K562 (cell line): ENCODE measurements around the gene AQP2. TPM values are rescaled to one million over a fixed set of nuclear protein-coding genes. Genes with fewer than 3 reads are reported as not detected.
A peak's percentile ranks its signal among the peaks of the same experiment; 100 is the strongest.

ENCODE experiments used
- ATAC-seq: fragments of 200-7000 bp; cut with Tn5 transposase; 3 replicates; pipeline ENCODE4 v1.9.1; 2020; ENCODE audit warnings: moderate library complexity
- BruUV-seq: library from RNA; stranded (reverse); fragments of 400-500 nt; replicated peaks from 2 replicates; lab custom pipeline; 2021; lab: Mats Ljungman, UMichigan
- CTCF ChIA-PET: fragments of 300-600 bp; formaldehyde crosslinking; extraction: SDS; loops from one replicate; lab custom pipeline; 2021; ENCODE audit warnings: low intra/inter-chr PET ratio; lab: Yijun Ruan, JAX
- POLR2A ChIA-PET: fragments of 300-600, 350-650 bp; sonication (Branson Sonifier 250); formaldehyde crosslinking; extraction: SDS; loops from one replicate; lab custom pipeline; 2021; ENCODE audit warnings: antibody characterized with exemption, inconsistent platforms; lab: Yijun Ruan, JAX
- DNase-seq, 4 experiments: peaks; one replicate each; pipeline versions ENCODE4 v3.0.0 to v3.0.0-alpha.2; 2011 to 2018; ENCODE audit warnings: low spot score in 3 of 4, mixed read lengths in 3 of 4; ENCODE audit errors: extremely low read depth in 1 of 4
- FAIRE-seq: peaks from 2 replicates; lab custom pipeline; 2011; peaks lifted over from hg19 to GRCh38; lab: Jason Lieb, UNC
- H2AFZ ChIP-seq: 2 replicates; pipeline ENCODE4 v1.6.0; 2011; ENCODE audit warnings: low read depth, low read length, control low read depth, inconsistent platforms
- H3K27ac ChIP-seq: fragments of 200-600 bp; 3 replicates; pipeline ENCODE4 v1.8.0; 2011; ENCODE audit warnings: low read depth, mild to moderate bottlenecking, control low read depth, inconsistent platforms, low read length, moderate library complexity, mixed read lengths; ENCODE audit errors: extremely low read depth
- H3K27me3 ChIP-seq, 2 experiments: fragments of 300-600 bp in 1 of 2; 2 replicates in 1 of 2; 3 replicates in 1 of 2; pipeline versions ENCODE4 v1.6.0 to v1.8.0; 2011; ENCODE audit warnings: inconsistent platforms in 2 of 2, low read length in 2 of 2, mild to moderate bottlenecking in 1 of 2, mixed read lengths in 1 of 2, moderate library complexity in 1 of 2; ENCODE audit not compliant: control insufficient read depth in 2 of 2, insufficient read depth in 2 of 2
- H3K36me3 ChIP-seq: fragments of 300-600 bp; 3 replicates; pipeline ENCODE4 v1.8.0; 2011; ENCODE audit warnings: mild to moderate bottlenecking, low read length, inconsistent platforms; ENCODE audit not compliant: control insufficient read depth, insufficient read depth
- H3K4me1 ChIP-seq, 2 experiments: fragments of 200-600 bp in 1 of 2; replicated peaks in 1 of 2; 2 replicates in 1 of 2; 3 replicates in 1 of 2; pipeline versions ENCODE4 v1.5.1 to v1.8.0; 2011; ENCODE audit warnings: inconsistent platforms in 2 of 2, low read length in 2 of 2, mild to moderate bottlenecking in 1 of 2, mixed read lengths in 1 of 2, moderate library complexity in 1 of 2; ENCODE audit not compliant: control insufficient read depth in 2 of 2, insufficient read depth in 2 of 2
- H3K4me2 ChIP-seq: 2 replicates; pipeline ENCODE4 v1.6.1; 2011; ENCODE audit warnings: low read length, control low read depth, inconsistent platforms, mixed read lengths; ENCODE audit not compliant: insufficient read depth
- H3K4me3 ChIP-seq: fragments of 200-600 bp; sonication (generic), shearing (Covaris generic); 2 replicates; pipeline ENCODE4 v1.5.1; 2016; ENCODE audit warnings: control low read depth, inconsistent platforms
- H3K79me2 ChIP-seq: fragments of 200-600 bp; 3 replicates; pipeline ENCODE4 v1.8.0; 2011; ENCODE audit warnings: low read length, inconsistent platforms; ENCODE audit not compliant: control insufficient read depth, insufficient read depth
- H3K9ac ChIP-seq, 2 experiments: 2 replicates each; pipeline versions ENCODE4 v1.6.0 to v1.6.1; 2011; ENCODE audit warnings: low read depth in 2 of 2, low read length in 2 of 2, control low read depth in 1 of 2, inconsistent platforms in 1 of 2, mild to moderate bottlenecking in 1 of 2, mixed read lengths in 1 of 2; ENCODE audit not compliant: insufficient read depth in 1 of 2
- H3K9me1 ChIP-seq: one replicate; pipeline ENCODE4 v1.6.0; 2011; ENCODE audit warnings: inconsistent platforms, mild to moderate bottlenecking, low read length, moderate library complexity; ENCODE audit not compliant: control insufficient read depth, insufficient read depth
- H3K9me3 ChIP-seq: replicated peaks from 2 replicates; pipeline ENCODE4 v1.5.1; 2011; ENCODE audit warnings: low read depth, low read length, inconsistent platforms; ENCODE audit not compliant: control insufficient read depth, insufficient read depth
- H4K20me1 ChIP-seq: replicated peaks from 2 replicates; pipeline ENCODE4 v1.6.1; 2011; ENCODE audit warnings: low read length, inconsistent platforms, mixed read lengths; ENCODE audit not compliant: control insufficient read depth, insufficient read depth
- BMI1 ChIP-seq: fragments of 150-350 bp; IDR thresholded peaks from 2 replicates; pipeline ENCODE4 v1.6.1; 2014; ENCODE audit warnings: low read length
- CBX8 ChIP-seq: fragments of 200-600 bp; sonication (generic); IDR thresholded peaks from 2 replicates; pipeline ENCODE4 v1.6.1; 2012; ENCODE audit warnings: borderline replicate concordance, mixed run types, low read depth, mild to moderate bottlenecking, moderate library complexity, mixed read lengths, low read length, control low read depth, inconsistent platforms; ENCODE audit not compliant: poor library complexity, severe bottlenecking; ENCODE audit errors: extremely low read depth
- DNMT1 ChIP-seq: fragments of 450-650 bp; IDR thresholded peaks from 2 replicates; pipeline ENCODE4 v1.6.1; 2016; ENCODE audit warnings: antibody characterized with exemption, mild to moderate bottlenecking
- KLF13 ChIP-seq: fragments of 450-650 bp; IDR thresholded peaks from 2 replicates; pipeline ENCODE4 v1.6.1; 2016; ENCODE audit warnings: missing genetic modification characterization, low read depth, mild to moderate bottlenecking, missing compliant biosample characterization, moderate library complexity, borderline replicate concordance
- NFIC ChIP-seq: fragments of 450-650 bp; IDR thresholded peaks from 2 replicates; pipeline ENCODE4 v1.6.1; 2017; ENCODE audit warnings: mild to moderate bottlenecking, inconsistent platforms
- WGBS: fragments of 100-300 bp; shearing (Covaris generic); methylation state at CpG from one replicate; pipeline ENCODE4 v1.1.6; 2016; ENCODE audit warnings: low coverage, mixed read lengths; ENCODE audit not compliant: insufficient coverage; ENCODE audit errors: missing lambda C conversion rate; 5-methylcytosine and 5-hydroxymethylcytosine counted together
- in situ Hi-C: fragments of 300-500 bp; cut with MboI; formaldehyde crosslinking; loops from 4 replicates; pipeline ENCODE4 v1.15.0; 2018; ENCODE audit warnings: inconsistent platforms, mixed read lengths
- intact Hi-C: fragments of 100-400 bp; cut with micrococcal nuclease; formaldehyde crosslinking; loops from 2 replicates; pipeline ENCODE4 v1.14.2; 2022
- polyA plus RNA-seq, 8 experiments: library from polyadenylated mRNA; depleted of rRNA in 4 of 8; stranded (reverse) in 5 of 8; unstranded in 3 of 8; fragments of >200 nt; fragmentation: Nextera tagmentation in 2 of 8; fragmentation: Illumina TruSeq in 1 of 8; extraction: Ambion mirVana in 2 of 8; extraction: Trizol in 1 of 8; gene quantifications; 2 replicates each; pipeline versions ENCODE4 v1.2.1 to v1.2.3, GENCODE V29; 2011 to 2014; ENCODE audit warnings: inconsistent platforms in 1 of 8, missing spikeins in 1 of 8
- total RNA-seq, 7 experiments: library from RNA; depleted of rRNA in 6 of 7; stranded (reverse); fragments of >200 nt in 6 of 7; fragmentation: Illumina TruSeq in 2 of 7; extraction: Trizol in 2 of 7; gene quantifications; 2 replicates each; pipeline versions ENCODE4 v1.2.1 to v1.2.3, GENCODE V29; 2011 to 2021; ENCODE audit warnings: low replicate concordance in 1 of 7

AQP2 gene
- total and polyA plus RNA-seq, 9 of the 15 experiments (the other 6 are each of a cell fraction or from before 2014, with no cell fraction given), result not detected

GRCh38 chr12:49922349-49923034 is 28.0 kb upstream of the AQP2 start:
- Histone ChIP-seq H3K4me2 (no peak overlapping the region), H3K9ac (no peak overlapping the region), H3K27me3 (peaks cover 5 to 40% of the 10 kb centered on the region in 2 experiments; a peak in 4 of 5 replicates), H3K27ac (no peak overlapping the region), H2AFZ (no peak overlapping the region), H3K9me1 (no peaks in the 10 kb centered on the region), H3K4me3 (no peak overlapping the region), H3K36me3 (no peaks in the 10 kb centered on the region), H4K20me1 (no peaks in the 10 kb centered on the region), H3K79me2 (no peaks in the 10 kb centered on the region), H3K9me3 (no peaks in the 10 kb centered on the region), H3K4me1 (no peaks in the 10 kb centered on the region)
- no peak for TF ChIP-seq KLF13 (tag)
- TF ChIP-seq NFIC, result peak; percentile 65; the same call in 1 of the 2 replicates
- TF ChIP-seq CBX8, result no peak
- no peak for TF ChIP-seq DNMT1
- no peak for TF ChIP-seq BMI1
- CTCF ChIA-PET, result no interaction called here
- in situ Hi-C loops (no loop called here), intact Hi-C loops (no loop called here)
- no TSS peak for BruUV-seq
- DNase-seq (no peak), ATAC-seq (no peak), FAIRE-seq (no peak)
- POLR2A ChIA-PET, result interaction anchor here (0.6 to 1.0 kb wide), 5 partner anchors 16 to 42 kb away, joined by 3 to 4 read pairs (median 3); no protein-coding TSS in a partner anchor
- WGBS, result 21% methylated on average over 12 of the region's 12 CpGs
